K562 (cell line): ENCODE measurements around the gene NT5C. TPM values are rescaled to one million over a fixed set of nuclear protein-coding genes. Genes with fewer than 3 reads are reported as not detected.

ENCODE experiments used
- CCAR2 ChIP-seq: fragments of 200-400 bp; formaldehyde crosslinking; IDR thresholded peaks from 2 replicates; pipeline ENCODE4 v1.6.1; 2017; ENCODE audit warnings: mild to moderate bottlenecking, low read depth, low read length
- KLF1 ChIP-seq: fragments of 450-650 bp; IDR thresholded peaks from 2 replicates; pipeline ENCODE4 v1.6.1; 2016; ENCODE audit warnings: missing genetic modification characterization, missing compliant biosample characterization
- MAZ ChIP-seq, 2 experiments: fragments of 450-650 bp in 1 of 2; sonication (generic) in 1 of 2; formaldehyde crosslinking; IDR thresholded peaks in 1 of 2; conservative IDR thresholded peaks in 1 of 2; 2 replicates each; pipeline versions ENCODE4 v1.4.0 to v1.5.0; 2020; ENCODE audit warnings: mild to moderate bottlenecking in 1 of 2, missing genetic modification reagents in 1 of 2
- NR2C2 ChIP-seq, 2 experiments: fragments of 200-800 bp in 1 of 2; sonication (Bioruptor generic) in 1 of 2; sonication (generic) in 1 of 2; formaldehyde crosslinking in 1 of 2; IDR thresholded peaks; 2 replicates each; pipeline versions ENCODE4 v1.6.1 to v1.8.0; 2016 to 2022; ENCODE audit warnings: mild to moderate bottlenecking in 1 of 2, missing compliant biosample characterization in 1 of 2, missing genetic modification characterization in 1 of 2, missing genetic modification reagents in 1 of 2
- ZBTB7A ChIP-seq: IDR thresholded peaks from 2 replicates; pipeline ENCODE4 v1.6.1; 2011; ENCODE audit warnings: low read depth, mild to moderate bottlenecking, low read length, moderate library complexity, borderline replicate concordance; ENCODE audit not compliant: control insufficient read depth
- ZNF197 ChIP-seq: fragments of 200-800 bp; sonication (Bioruptor generic); IDR thresholded peaks from 2 replicates; pipeline ENCODE4 v1.6.1; 2016; ENCODE audit warnings: low read depth, missing genetic modification characterization, missing compliant biosample characterization
- ZNF263 ChIP-seq: sonication (generic); formaldehyde crosslinking; IDR thresholded peaks from 2 replicates; pipeline ENCODE4 v1.8.0; 2022; ENCODE audit warnings: mild to moderate bottlenecking, missing genetic modification reagents, borderline replicate concordance
- ZNF766 ChIP-seq: fragments of 200-800 bp; sonication (Bioruptor generic); conservative IDR thresholded peaks from 2 replicates; pipeline ENCODE4 v1.6.1; 2016; ENCODE audit warnings: missing genetic modification characterization, missing compliant biosample characterization
- ZSCAN32 ChIP-seq: fragments of 450-650 bp; formaldehyde crosslinking; IDR thresholded peaks from 2 replicates; pipeline ENCODE4 v1.4.0; 2020; ENCODE audit warnings: mild to moderate bottlenecking, moderate library complexity
- polyA plus RNA-seq, 8 experiments: library from polyadenylated mRNA; depleted of rRNA in 4 of 8; stranded (reverse) in 5 of 8; unstranded in 3 of 8; fragments of >200 nt; fragmentation: Nextera tagmentation in 2 of 8; fragmentation: Illumina TruSeq in 1 of 8; extraction: Ambion mirVana in 2 of 8; extraction: Trizol in 1 of 8; gene quantifications; 2 replicates each; pipeline versions ENCODE4 v1.2.1 to v1.2.3, GENCODE V29; 2011 to 2014; ENCODE audit warnings: inconsistent platforms in 1 of 8, missing spikeins in 1 of 8
- total RNA-seq, 7 experiments: library from RNA; depleted of rRNA in 6 of 7; stranded (reverse); fragments of >200 nt in 6 of 7; fragmentation: Illumina TruSeq in 2 of 7; extraction: Trizol in 2 of 7; gene quantifications; 2 replicates each; pipeline versions ENCODE4 v1.2.1 to v1.2.3, GENCODE V29; 2011 to 2021; ENCODE audit warnings: low replicate concordance in 1 of 7
- TF ChIP-seq, protein P1 (sequence below), 2 experiments: fragments of 450-650 bp in 1 of 2; sonication (generic) in 1 of 2; formaldehyde crosslinking; conservative IDR thresholded peaks; 2 replicates each; pipeline versions ENCODE4 v1.4.0 to v1.8.1; 2020 to 2022; ENCODE audit warnings: mild to moderate bottlenecking in 1 of 2, missing genetic modification reagents in 1 of 2
- TF ChIP-seq, protein P2 (sequence below): fragments of 450-650 bp; formaldehyde crosslinking; IDR thresholded peaks from 2 replicates; pipeline ENCODE4 v1.4.0; 2020; ENCODE audit warnings: mild to moderate bottlenecking
- TF ChIP-seq, protein P3 (sequence below): fragments of 450-650 bp; IDR thresholded peaks from 2 replicates; pipeline ENCODE4 v1.6.1; 2017; ENCODE audit warnings: antibody characterized with exemption, mild to moderate bottlenecking
- TF ChIP-seq, protein P4 (sequence below), 2 experiments: fragments of 250-450 bp in 1 of 2; fragments of 450-650 bp in 1 of 2; sonication (Bioruptor Pico) in 1 of 2; IDR thresholded peaks; 2 replicates each; pipeline versions ENCODE4 v1.6.1 to v1.8.0; 2016 to 2021; ENCODE audit warnings: mild to moderate bottlenecking in 2 of 2, moderate library complexity in 2 of 2, missing compliant biosample characterization in 1 of 2, missing genetic modification characterization in 1 of 2
- TF ChIP-seq, protein P5 (sequence below): fragments of 450-650 bp; IDR thresholded peaks from 2 replicates; pipeline ENCODE4 v1.6.1; 2016; ENCODE audit warnings: antibody characterized with exemption

The NT5C gene
- total and polyA plus RNA-seq, 9 of the 15 experiments (the other 6 are each of a cell fraction or from before 2014, with no cell fraction given), result 2.9 to 205 (median 45.0) TPM

DNA sequence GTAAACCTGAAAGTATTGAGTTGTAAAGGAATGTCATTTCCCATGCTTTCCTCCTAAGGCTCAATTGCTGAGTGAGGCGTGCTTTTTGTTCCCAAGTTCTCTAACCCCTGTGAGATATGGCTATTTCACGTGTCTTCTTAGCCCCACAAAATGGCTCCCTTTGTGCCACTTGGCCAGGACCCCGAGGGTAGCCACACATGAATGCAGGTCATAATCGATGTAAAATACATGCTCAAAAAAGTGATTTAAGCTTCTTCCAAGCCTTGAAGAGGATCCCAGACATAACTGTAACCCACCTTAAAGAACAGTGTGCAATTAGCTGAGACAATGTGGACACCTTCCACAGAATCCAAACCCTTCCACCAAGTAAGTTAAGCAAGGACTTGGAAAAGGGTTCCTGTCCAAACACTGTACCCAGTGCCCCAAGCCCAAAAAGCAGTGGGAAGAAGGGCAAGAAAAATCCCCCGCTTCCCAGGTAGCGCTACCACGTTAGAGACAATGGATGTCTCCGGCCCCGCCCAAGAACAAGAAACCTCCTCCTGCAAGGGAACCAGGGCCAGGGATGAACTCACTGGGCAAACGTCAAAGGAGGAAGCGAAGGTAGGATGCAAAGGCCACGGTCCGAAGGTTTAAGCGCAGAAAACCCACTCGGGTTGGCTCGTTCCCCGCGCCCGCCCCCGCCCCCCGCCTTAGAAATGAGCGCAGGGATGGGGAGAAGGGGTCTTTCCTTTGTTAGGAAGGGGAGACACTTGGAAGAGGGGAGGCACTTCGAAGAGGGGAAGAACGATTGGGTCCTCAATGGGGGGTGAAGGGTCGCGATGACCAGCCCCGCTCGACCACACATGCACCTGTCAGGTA is 21.6 kb upstream of the NT5C start (continued):
- TF ChIP-seq, protein P1, sequence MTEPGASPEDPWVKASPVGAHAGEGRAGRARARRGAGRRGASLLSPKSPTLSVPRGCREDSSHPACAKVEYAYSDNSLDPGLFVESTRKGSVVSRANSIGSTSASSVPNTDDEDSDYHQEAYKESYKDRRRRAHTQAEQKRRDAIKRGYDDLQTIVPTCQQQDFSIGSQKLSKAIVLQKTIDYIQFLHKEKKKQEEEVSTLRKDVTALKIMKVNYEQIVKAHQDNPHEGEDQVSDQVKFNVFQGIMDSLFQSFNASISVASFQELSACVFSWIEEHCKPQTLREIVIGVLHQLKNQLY (CRISPR knock-in tag; conservative IDR thresholded peaks at IDR 0.05), result no peak
- no peak for TF ChIP-seq CCAR2
- TF ChIP-seq, protein P2, sequence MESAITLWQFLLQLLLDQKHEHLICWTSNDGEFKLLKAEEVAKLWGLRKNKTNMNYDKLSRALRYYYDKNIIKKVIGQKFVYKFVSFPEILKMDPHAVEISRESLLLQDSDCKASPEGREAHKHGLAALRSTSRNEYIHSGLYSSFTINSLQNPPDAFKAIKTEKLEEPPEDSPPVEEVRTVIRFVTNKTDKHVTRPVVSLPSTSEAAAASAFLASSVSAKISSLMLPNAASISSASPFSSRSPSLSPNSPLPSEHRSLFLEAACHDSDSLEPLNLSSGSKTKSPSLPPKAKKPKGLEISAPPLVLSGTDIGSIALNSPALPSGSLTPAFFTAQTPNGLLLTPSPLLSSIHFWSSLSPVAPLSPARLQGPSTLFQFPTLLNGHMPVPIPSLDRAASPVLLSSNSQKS (CRISPR knock-in tag), result no peak
- TF ChIP-seq ZSCAN32 (CRISPR knock-in tag), result no peak
- TF ChIP-seq NR2C2 (CRISPR knock-in tag; IDR thresholded peaks at IDR 0.05), result no peak
- TF ChIP-seq NR2C2 (tag; IDR thresholded peaks at IDR 0.05), result 0 out of 2 replicates have a peak, but pooled peaks have one; percentile 36
- no peak for TF ChIP-seq ZNF197 (CRISPR knock-in tag)
- 0 out of 2 replicates have a peak, but pooled peaks have one; percentile 16 for TF ChIP-seq ZBTB7A
- TF ChIP-seq, protein P3, sequence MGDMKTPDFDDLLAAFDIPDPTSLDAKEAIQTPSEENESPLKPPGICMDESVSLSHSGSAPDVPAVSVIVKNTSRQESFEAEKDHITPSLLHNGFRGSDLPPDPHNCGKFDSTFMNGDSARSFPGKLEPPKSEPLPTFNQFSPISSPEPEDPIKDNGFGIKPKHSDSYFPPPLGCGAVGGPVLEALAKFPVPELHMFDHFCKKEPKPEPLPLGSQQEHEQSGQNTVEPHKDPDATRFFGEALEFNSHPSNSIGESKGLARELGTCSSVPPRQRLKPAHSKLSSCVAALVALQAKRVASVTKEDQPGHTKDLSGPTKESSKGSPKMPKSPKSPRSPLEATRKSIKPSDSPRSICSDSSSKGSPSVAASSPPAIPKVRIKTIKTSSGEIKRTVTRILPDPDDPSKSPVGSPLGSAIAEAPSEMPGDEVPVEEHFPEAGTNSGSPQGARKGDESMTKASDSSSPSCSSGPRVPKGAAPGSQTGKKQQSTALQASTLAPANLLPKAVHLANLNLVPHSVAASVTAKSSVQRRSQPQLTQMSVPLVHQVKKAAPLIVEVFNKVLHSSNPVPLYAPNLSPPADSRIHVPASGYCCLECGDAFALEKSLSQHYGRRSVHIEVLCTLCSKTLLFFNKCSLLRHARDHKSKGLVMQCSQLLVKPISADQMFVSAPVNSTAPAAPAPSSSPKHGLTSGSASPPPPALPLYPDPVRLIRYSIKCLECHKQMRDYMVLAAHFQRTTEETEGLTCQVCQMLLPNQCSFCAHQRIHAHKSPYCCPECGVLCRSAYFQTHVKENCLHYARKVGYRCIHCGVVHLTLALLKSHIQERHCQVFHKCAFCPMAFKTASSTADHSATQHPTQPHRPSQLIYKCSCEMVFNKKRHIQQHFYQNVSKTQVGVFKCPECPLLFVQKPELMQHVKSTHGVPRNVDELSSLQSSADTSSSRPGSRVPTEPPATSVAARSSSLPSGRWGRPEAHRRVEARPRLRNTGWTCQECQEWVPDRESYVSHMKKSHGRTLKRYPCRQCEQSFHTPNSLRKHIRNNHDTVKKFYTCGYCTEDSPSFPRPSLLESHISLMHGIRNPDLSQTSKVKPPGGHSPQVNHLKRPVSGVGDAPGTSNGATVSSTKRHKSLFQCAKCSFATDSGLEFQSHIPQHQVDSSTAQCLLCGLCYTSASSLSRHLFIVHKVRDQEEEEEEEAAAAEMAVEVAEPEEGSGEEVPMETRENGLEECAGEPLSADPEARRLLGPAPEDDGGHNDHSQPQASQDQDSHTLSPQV, result peak; percentile 85
- TF ChIP-seq, protein P4, sequence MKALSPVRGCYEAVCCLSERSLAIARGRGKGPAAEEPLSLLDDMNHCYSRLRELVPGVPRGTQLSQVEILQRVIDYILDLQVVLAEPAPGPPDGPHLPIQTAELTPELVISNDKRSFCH (CRISPR knock-in tag; IDR thresholded peaks at IDR 0.05), result no peak
- TF ChIP-seq, protein P4 (tag; IDR thresholded peaks at IDR 0.05), result peak; percentile 63; the same call in 1 of the 2 replicates
- TF ChIP-seq, protein P5, sequence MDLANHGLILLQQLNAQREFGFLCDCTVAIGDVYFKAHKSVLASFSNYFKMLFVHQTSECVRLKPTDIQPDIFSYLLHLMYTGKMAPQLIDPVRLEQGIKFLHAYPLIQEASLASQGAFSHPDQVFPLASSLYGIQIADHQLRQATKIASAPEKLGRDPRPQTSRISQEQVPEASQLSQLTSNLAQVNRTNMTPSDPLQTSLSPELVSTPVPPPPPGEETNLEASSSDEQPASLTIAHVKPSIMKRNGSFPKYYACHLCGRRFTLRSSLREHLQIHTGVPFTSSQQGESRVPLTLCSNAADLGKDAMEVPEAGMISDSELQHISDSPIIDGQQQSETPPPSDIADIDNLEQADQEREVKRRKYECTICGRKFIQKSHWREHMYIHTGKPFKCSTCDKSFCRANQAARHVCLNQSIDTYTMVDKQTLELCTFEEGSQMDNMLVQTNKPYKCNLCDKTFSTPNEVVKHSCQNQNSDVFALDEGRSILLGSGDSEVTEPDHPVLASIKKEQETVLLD, result no peak
- TF ChIP-seq ZNF263 (CRISPR knock-in tag), result 0 out of 2 replicates have a peak, but pooled peaks have one; percentile 11
- peak; percentile 67; the same call in 1 of the 2 replicates for TF ChIP-seq ZNF766 (CRISPR knock-in tag)
- TF ChIP-seq MAZ (CRISPR knock-in tag; conservative IDR thresholded peaks at IDR 0.05 in 1 of 2, IDR thresholded peaks at IDR 0.05 in 1 of 2), result no peak
- TF ChIP-seq KLF1, result no peak
- TF ChIP-seq, all 486 proteins: peak for 30
